Measurements from ENCODE around the gene ZNF543. TPM values are rescaled to one million over a fixed set of nuclear protein-coding genes. Genes with fewer than 3 reads are reported as not detected.
A peak's percentile ranks its signal among the peaks of the same experiment; 100 is the strongest.
"Not testable (repeated sequence)": the region's sequence is repeated elsewhere in the genome, so short reads cannot be mapped to it uniquely, and the experiment has no call there.

ZNF543 gene
- 3.0 TPM for polyA plus RNA-seq (2012; ENCODE audit: missing spikeins)

DNA sequence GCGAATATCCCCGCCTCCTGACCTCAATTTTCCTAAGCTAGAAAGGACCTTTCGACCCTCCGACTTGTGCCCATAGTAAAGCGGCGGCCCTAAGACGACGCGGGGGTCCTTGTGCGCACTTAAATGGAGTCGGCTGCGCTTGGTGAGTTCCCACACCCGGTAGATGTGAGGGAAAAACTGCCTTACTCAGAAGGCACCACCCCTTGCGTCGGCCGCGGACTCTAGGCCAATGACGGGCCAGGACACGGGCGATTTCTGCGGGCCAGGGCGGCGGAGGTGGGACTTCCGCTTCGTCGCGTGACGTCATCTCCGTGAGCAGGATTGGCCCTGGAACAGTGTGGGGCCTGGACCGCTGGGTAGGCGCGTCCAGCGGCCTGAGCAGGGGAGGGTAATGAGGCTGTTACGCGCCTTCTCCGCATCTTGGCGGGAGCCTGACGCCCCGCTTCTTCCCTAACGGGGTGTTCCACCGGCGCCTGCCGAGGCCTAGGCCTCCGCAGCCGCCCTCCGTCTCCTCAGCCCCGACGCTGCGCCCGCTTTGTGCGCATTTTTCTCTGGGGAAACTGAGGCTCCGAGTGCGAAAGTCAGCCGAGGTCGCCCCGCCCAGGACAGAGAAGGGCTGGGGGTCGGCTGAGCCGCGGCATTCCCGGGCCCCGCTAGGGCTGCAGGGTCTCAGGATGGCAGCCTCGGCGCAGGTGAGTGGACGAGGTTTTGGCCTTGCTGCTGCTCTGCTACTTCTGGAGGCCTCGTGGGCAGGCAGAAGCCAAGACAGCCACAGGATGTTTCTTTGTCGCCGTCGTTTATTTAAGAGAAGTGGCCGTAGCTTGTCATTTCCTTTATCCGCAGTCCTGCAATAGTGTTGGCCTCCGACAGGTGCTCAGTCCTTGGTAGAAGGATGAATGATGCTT, at the start of gene ZNF543:
TSS of gene ZNF543 (plus strand) at position 293 of the 905 bp plus-strand sequence. CDS start at position 675, 382 bp downstream.
- DNase-seq (ENCODE audit: insufficient read length): peak; percentile 97
- FAIRE-seq: peak; percentile 99
- TF ChIP-seq POLR2A (IDR thresholded peaks at IDR 0.05; ENCODE audit: low read depth, low read length) (peak; percentile 87), TAF1 (IDR thresholded peaks at IDR 0.05; ENCODE audit: borderline replicate concordance, low read depth, low read length) (0 out of 2 replicates have a peak, but pooled peaks have one; percentile 42), POLR2AphosphoS5 (IDR thresholded peaks at IDR 0.05; ENCODE audit: low read depth, low read length) (peak; percentile 88)

DNA sequence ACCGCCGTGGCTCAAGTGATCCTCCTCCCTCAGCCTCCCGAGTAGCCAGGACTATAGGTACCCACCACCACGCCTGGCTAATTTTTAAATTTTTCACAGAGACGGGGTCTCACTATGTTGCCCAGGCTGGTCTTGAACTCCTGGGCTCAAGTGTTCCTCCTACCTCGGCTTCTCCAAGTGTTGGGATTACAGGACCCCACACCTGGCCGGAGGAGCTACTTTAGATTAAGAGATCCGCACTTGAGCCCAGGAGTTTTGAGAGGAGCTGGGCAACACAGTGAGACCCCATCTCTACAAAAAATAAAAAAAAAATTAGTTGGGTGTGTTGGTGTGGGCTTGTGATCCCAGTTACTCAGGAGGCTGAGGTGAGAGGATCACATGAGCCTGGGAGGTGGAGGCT, 49.0 kb upstream of the ZNF543 start:
- FAIRE-seq (no peak), DNase-seq (ENCODE audit: insufficient read length) (no peak)
- TF ChIP-seq POLR2A (IDR thresholded peaks at IDR 0.05; ENCODE audit: low read depth, low read length) (no peak), POLR2AphosphoS5 (IDR thresholded peaks at IDR 0.05; ENCODE audit: low read depth, low read length) (no peak), TAF1 (IDR thresholded peaks at IDR 0.05; ENCODE audit: borderline replicate concordance, low read depth, low read length) (no peak)

DNA sequence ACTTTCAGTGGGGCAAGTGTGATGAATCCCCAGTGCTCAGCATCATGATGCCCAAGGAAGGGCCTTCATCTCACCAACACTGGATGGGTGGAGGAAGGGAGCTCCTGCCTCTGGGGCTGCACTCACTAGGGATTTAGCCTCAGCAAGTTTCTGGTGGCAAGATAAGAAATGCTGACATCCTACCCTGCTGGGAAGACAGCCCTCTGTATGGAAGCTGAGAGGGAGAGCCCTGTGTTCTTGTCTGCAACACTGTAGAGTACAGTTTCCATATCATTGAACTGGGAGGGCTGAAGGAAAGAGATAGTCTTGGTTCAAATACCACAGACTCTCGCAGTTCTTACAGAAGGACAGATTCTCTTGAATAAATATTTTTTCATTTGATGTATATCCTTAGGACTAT, 47.3 kb upstream of the ZNF543 start:
- DNase-seq (ENCODE audit: insufficient read length) (no peak), FAIRE-seq (no peak)
- TF ChIP-seq POLR2A (IDR thresholded peaks at IDR 0.05; ENCODE audit: low read depth, low read length): no peak
- no peak for TF ChIP-seq POLR2AphosphoS5 (IDR thresholded peaks at IDR 0.05; ENCODE audit: low read depth, low read length)
- no peak for TF ChIP-seq TAF1 (IDR thresholded peaks at IDR 0.05; ENCODE audit: borderline replicate concordance, low read depth, low read length)

DNA sequence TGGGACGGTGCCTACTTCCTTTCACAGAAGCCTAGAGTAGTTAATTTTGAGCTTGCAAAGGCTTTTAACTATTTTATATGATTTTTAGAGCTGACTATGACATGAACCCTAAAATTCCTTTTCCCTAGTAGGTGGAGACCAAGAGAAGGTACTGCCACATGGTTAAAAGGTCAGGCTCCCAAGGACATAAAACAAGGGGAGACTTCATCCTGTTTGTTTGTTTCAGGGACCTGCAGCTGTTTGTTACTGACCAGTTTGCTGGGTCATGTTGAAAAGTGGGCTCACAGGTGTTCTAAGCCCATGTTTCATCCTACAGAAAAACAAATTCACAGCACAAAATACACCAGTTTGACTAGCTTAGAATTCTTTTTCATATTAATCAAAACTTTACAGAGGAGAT, 43.8 kb upstream of the ZNF543 start:
- no peak for DNase-seq (ENCODE audit: insufficient read length)
- TF ChIP-seq TAF1 (IDR thresholded peaks at IDR 0.05; ENCODE audit: borderline replicate concordance, low read depth, low read length) (no peak), POLR2A (IDR thresholded peaks at IDR 0.05; ENCODE audit: low read depth, low read length) (no peak), POLR2AphosphoS5 (IDR thresholded peaks at IDR 0.05; ENCODE audit: low read depth, low read length) (no peak)
- FAIRE-seq: no peak

DNA sequence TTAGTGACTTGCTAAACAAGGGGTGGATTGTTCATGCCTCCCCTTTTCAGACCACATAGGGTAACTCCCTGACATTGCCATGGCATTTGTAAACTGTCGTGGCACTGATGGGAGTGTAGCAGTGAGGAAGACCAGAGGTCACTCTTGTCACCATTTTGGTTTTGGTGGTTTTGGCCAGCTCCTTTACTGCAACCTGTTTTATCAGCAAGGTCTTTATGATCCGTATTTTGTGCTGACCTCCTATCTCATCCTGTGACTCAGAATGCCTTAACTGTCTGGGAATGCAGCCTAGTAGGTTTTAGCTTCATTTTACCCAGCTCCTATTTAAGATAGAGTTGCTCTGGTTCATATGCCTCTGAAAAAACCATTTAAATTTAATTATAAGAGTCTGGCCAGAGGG, 41.8 kb upstream of the ZNF543 start:
- DNase-seq (ENCODE audit: insufficient read length); FAIRE-seq: not testable (repeated sequence)

DNA sequence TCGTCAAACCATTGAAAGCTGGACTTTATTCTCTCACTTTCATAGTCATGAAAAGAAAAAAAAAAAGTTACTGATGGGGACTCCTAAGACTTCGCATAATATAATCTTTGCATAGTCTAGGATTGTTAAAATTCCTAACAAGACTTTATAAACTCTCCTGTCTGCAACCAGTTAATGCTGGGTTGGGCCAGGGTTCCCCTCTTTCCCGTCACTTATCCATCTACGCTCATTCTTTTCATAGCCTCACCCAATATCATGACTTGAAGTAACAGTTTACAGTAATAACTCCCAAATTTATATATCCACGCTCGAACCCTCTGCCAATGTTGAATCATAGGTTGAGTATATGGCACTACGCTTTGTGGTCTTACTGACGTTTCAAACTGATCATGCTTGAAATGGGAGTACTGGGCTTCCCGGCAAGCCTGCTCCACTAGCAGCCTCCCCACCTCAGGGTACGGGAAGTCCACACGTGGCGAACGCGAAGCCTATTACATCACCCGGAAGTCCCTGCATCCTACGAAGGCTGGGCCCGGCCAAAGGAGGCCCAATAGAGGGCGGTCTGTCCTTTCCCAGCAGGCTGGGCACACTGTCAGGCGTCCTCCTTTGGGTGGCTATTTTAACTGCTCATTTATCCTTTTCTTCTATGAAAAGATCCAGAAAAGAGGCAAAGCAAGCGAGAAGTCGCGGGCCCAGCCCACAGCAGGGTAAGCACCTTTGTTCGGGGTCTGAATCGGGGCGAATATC, 40.7 kb upstream of the ZNF543 start:
- TF ChIP-seq POLR2A (IDR thresholded peaks at IDR 0.05; ENCODE audit: low read depth, low read length) (peak; percentile 81; the same call in 1 of the 2 replicates), TAF1 (IDR thresholded peaks at IDR 0.05; ENCODE audit: borderline replicate concordance, low read depth, low read length) (peak; percentile 72), POLR2AphosphoS5 (IDR thresholded peaks at IDR 0.05; ENCODE audit: low read depth, low read length) (peak; percentile 83)

DNA sequence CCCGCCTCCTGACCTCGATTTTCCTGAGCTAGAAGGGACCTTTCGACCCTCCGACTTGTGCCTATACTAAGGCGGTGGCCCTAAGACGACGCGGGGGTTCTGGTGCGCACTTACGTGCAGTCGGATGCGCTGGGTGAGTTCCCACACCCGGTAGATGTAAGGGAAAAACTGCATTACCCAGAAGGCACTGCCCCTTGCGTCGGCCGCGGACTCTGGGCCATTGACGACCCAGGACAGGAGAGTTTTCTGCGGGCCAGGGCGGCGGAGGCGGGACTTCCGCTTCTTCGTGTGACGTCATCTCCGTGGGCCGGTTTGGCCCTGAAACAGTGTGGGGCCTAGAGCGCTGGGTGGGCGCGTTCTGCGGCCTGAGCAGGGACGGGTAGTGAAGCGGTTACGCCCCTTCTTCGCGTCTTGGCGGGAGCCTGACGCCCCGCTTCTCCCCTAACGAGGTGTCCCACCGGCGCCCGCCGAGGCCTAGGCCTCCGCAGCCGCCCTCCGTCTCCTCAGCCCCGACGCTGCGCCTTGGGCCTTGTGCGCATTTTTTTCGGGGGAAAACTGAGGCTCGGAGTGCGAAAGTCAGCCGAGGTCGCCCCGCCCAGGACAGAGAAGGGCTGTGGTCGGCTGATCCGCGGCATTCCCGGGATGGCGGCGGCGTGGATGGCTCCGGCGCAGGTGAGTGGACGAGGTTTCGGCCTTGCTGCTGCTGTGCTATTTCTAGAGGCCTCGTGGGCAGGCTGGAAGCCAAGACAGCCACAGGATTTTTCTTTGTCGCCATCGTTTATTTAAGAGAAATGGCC, 39.9 kb upstream of the ZNF543 start, which contains the start of gene ZNF460:
TSS of gene ZNF460 (plus strand) at position 321 of the 797 bp plus-strand sequence. CDS start at position 643, 322 bp downstream.
- FAIRE-seq: peak; percentile 97
- peak; percentile 70 for TF ChIP-seq POLR2AphosphoS5 (IDR thresholded peaks at IDR 0.05; ENCODE audit: low read depth, low read length)
- peak; percentile 70; the same call in 1 of the 2 replicates for TF ChIP-seq POLR2A (IDR thresholded peaks at IDR 0.05; ENCODE audit: low read depth, low read length)
- no peak; the same call in 1 of the 2 replicates for TF ChIP-seq TAF1 (IDR thresholded peaks at IDR 0.05; ENCODE audit: borderline replicate concordance, low read depth, low read length)
- peak; percentile 86 for DNase-seq (ENCODE audit: insufficient read length)

More for the DNA sequence above, 40.7 kb upstream of the ZNF543 start:
- DNase-seq (ENCODE audit: insufficient read length): peak; percentile 78
- no peak for FAIRE-seq

DNA sequence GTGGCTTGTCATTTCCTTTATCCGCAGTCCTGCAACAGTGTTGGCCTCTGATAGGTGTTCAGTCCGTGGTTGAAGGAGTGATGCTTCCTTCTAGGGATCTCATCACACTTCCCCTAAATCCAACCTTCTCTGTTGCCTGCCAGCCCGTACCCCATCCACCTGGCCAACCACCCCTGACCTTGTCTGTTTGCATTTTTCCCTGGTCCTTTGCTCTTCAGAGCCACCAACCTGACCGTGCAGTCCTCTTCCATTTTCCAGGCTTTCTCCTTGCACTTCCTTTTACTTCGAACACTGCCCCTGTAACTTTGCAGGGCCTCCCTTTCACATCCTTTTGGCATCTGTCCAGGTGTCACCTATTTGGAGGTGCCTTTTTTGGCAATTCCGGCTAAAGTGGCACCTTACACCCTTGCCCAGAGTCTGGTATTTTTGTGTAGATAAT, 39.3 kb upstream of the ZNF543 start:
- FAIRE-seq (peak; percentile 60), DNase-seq (ENCODE audit: insufficient read length) (no peak)
- TF ChIP-seq POLR2AphosphoS5 (IDR thresholded peaks at IDR 0.05; ENCODE audit: low read depth, low read length) (no peak), POLR2A (IDR thresholded peaks at IDR 0.05; ENCODE audit: low read depth, low read length) (no peak), TAF1 (IDR thresholded peaks at IDR 0.05; ENCODE audit: borderline replicate concordance, low read depth, low read length) (no peak)

DNA sequence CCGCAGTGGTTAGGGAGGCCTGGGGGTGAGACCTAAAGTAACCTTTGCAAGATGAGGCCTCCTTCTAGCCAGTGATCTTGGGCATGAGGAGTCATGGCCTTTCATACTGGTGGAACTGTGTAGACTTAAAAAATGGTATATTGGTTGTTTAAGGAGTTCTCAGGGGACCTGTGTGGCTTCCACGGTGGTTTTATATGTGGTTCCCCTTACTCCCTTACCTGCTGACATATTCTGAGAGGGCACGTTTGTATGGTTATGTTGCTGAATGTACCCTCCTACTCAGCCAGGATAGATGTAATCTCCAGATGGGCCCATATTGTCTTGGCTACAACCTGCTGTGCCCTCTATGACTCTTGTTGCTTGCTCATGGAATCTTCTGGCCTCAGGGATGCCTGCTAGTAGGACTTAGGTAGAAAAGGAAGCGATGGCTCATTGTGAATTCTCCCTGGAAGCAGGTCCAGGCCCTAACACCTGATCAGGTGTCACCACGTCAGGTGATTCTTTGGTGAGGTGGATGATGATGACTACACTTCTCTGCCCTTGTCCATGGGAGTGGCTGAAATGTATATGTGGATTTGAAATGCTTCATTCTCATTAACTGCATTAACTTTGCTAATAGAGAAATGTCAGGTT, 38.1 kb upstream of the ZNF543 start:
- TF ChIP-seq POLR2A (IDR thresholded peaks at IDR 0.05; ENCODE audit: low read depth, low read length) (0 out of 2 replicates have a peak, but pooled peaks have one; percentile 35), POLR2AphosphoS5 (IDR thresholded peaks at IDR 0.05; ENCODE audit: low read depth, low read length) (no peak)
- FAIRE-seq: no peak
- no peak for DNase-seq (ENCODE audit: insufficient read length)

DNA sequence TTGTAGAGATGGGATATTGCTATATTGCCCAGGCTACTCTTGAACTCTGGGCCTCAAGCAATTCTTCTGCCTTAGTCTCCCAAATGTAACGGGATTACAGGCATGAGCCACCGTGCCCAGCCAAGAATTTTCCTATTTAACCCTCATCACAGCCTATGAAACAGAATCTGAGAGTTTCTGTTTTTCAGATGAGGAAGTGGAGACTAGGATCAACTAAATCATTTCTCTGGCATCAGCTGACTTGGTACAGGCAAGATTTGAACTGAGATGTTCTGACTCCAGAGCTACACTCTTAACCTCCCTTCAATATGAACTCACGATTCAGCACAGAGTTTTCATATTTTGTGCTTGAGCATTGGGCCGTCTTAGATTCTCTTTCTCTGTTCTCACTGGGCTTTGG, 31.9 kb upstream of the ZNF543 start:
- TF ChIP-seq TAF1 (IDR thresholded peaks at IDR 0.05; ENCODE audit: borderline replicate concordance, low read depth, low read length) (no peak), POLR2AphosphoS5 (IDR thresholded peaks at IDR 0.05; ENCODE audit: low read depth, low read length) (no peak), POLR2A (IDR thresholded peaks at IDR 0.05; ENCODE audit: low read depth, low read length) (no peak)
- FAIRE-seq (no peak), DNase-seq (ENCODE audit: insufficient read length) (no peak)
